IgD-negative memory B cell (primary cell): ENCODE data around the gene MRPL28. TPM values are rescaled to one million over a fixed set of nuclear protein-coding genes. Genes with fewer than 3 reads are reported as not detected.
"Not testable (repeated sequence)": the region's sequence is repeated elsewhere in the genome, so short reads cannot be mapped to it uniquely, and the experiment has no call there.

Experiments
- H3K27ac Mint-ChIP-seq, 3 donors: one replicate each; pipeline ENCODE4 v1.8.0; 2020 to 2022; ENCODE audit warnings: mild to moderate bottlenecking in 3 of 3, mixed read lengths in 3 of 3, moderate library complexity in 1 of 3
- H3K27me3 Mint-ChIP-seq: one replicate; pipeline ENCODE4 v1.8.0; 2021; ENCODE audit warnings: mixed read lengths
- H3K36me3 Mint-ChIP-seq: one replicate; pipeline ENCODE4 v1.8.0; 2020; ENCODE audit warnings: mild to moderate bottlenecking, mixed read lengths
- H3K4me1 Mint-ChIP-seq, 3 donors: one replicate each; pipeline ENCODE4 v1.8.0; 2020 to 2022; ENCODE audit warnings: mixed read lengths in 3 of 3, mild to moderate bottlenecking in 1 of 3
- H3K4me3 Mint-ChIP-seq, 4 donors: one replicate each; pipeline ENCODE4 v1.8.0; 2020 to 2022; ENCODE audit warnings: mild to moderate bottlenecking in 4 of 4, mixed read lengths in 4 of 4, moderate library complexity in 3 of 4
- H3K9me3 Mint-ChIP-seq, 3 donors: one replicate each; pipeline ENCODE4 v1.8.0; 2020 to 2021; ENCODE audit warnings: mixed read lengths in 3 of 3, mild to moderate bottlenecking in 1 of 3
- polyA plus RNA-seq: library from polyadenylated mRNA; unstranded; fragments of 300-500 nt; fragmentation: Illumina TruSeq; gene quantifications from one replicate; pipeline ENCODE4 v1.2.3, GENCODE V29; 2021

The MRPL28 gene
- polyA plus RNA-seq, 1 donor from 2014 or later: 69.8 TPM

DNA sequence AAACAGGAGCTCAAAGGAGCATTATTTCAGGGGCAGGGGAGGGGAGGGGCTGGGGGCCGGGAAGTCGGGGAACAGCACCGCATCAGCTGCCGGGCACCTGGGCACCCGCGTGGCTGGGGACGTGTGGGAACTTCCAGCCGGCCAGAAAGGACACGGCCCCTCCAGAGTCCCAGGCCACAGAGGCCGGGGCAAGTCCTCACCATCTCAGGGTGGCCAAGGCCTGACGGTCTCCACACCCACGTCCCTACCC is 10.3 kb upstream of the MRPL28 start:
- peak overlapping the region; percentile 58 to 85 (median 72) for H3K4me3 Mint-ChIP-seq
- H3K36me3 Mint-ChIP-seq: no peaks in the 10 kb centered on the region
- peaks cover 6 to 15% (median 9%) of the 10 kb centered on the region in 3 donors for H3K4me1 Mint-ChIP-seq
- peak overlapping the region in 2 of 3 donors; percentile 84 to 88 for H3K27ac Mint-ChIP-seq
- H3K27me3 Mint-ChIP-seq: no peaks in the 10 kb centered on the region
- H3K9me3 Mint-ChIP-seq: no peaks in the 10 kb centered on the region

DNA sequence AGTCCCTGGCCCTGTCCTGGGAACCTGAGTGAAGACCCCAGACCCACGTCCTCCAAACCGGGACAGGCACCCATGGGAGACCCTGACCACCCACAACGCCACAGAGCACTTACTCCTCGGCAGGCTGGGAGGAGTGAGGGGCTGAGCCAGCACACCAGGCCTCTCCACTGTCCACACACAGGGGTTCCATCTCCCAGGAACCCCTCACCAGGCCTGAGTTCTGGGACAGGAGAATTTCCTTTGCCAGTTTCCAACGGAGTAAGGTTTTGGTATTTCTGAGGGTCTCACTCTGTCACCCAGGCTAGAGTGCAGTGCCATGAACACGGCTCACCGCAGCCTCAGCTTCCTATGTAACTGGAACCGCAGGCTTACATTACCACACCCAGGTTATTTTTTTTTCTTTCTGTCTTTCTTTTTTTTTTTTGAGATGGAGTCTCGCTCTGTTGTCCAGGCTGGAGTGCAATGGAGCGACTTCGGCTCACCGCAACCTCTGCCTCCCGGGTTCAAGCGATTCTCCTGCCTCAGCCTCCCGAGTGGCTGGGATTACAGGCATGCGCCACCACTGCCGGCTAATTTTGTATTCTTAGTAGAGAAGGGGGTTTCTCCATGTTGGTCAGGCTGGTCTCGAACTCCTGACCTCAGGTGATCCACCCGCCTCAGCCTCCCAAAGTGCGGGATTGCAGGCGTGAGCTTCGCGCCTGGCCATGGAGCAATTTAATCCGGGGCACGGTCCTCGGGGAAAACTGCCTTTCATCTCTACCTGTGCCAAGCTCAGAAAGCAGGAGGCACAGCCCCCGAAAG is 9.8 kb upstream of the MRPL28 start:
- peaks cover 6 to 15% (median 9%) of the 10 kb centered on the region in 3 donors for H3K4me1 Mint-ChIP-seq
- H3K27me3 Mint-ChIP-seq: no peaks in the 10 kb centered on the region
- peak overlapping the region; percentile 58 to 85 (median 72) for H3K4me3 Mint-ChIP-seq
- no peaks in the 10 kb centered on the region for H3K36me3 Mint-ChIP-seq
- H3K9me3 Mint-ChIP-seq: no peaks in the 10 kb centered on the region
- H3K27ac Mint-ChIP-seq: peak overlapping the region; percentile 74 to 88 (median 84)

DNA sequence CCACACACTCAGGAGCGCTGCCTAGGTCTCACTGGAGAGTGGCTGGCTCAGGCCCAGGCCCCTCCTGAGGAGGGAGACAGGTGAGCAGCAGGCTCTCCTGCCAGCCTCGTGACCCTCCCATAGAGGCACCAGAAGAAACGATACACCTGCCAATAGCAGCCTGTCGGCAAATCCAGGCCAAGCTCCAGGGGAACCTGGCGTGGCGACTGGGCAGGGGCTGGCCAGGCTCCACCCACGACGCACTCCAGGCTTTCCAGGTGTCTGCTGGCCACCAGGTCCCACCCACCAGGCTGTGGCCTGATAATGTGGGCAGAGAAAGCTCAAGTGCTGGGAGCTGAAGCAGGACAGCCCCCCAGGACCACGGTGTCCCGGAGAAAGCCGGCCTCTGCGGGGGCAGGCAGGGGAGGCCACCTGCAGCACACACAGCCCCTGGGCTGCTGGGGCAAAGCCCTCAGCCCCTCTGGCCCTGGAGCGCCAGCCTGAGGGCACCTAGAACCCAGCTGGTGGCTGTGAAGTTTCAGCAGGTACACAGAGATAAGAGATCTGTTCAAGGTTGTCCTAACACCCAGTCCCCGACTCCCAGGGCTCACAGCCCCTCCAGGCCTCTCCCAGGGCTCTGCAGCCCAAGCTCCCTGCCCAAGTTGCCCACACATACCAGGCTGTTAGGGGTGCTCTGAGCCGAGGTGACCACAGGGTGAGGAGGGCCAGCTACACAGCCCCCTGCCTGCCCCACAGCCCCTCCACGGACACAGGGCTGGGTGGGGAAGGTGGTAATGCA is 9.0 kb upstream of the MRPL28 start:
- no peaks in the 10 kb centered on the region for H3K36me3 Mint-ChIP-seq
- H3K27me3 Mint-ChIP-seq: no peaks in the 10 kb centered on the region
- H3K9me3 Mint-ChIP-seq: no peaks in the 10 kb centered on the region
- no peak overlapping the region for H3K27ac Mint-ChIP-seq
- H3K4me3 Mint-ChIP-seq: peak overlapping the region in 3 of 4 donors; percentile 71 to 85 (median 74)
- peaks cover 6 to 14% (median 9%) of the 10 kb centered on the region in 3 donors for H3K4me1 Mint-ChIP-seq

DNA sequence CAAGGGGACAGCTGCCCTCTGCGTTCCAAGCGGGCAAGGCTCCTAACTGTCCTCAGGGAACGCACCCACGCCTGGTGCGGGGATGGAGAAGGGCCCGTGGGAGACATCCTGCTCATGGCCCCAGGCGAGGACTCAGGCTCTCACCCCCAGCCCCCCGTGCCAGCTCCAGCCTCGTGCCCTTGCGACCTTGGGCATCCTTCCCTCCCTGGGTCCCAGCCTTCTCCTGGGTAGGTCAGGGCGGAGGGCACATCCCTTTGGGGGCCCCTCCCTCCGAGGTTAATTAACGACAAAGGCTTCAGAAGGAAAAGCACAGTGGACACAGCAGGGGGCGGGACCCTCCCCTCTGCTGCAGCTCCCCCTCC is 8.5 kb upstream of the MRPL28 start:
- Mint-ChIP-seq H3K4me1 (peaks cover 6 to 11% (median 9%) of the 10 kb centered on the region in 3 donors), H3K4me3 (peak overlapping the region in 1 of 4 donors; percentile 74), H3K27ac (no peak overlapping the region), H3K36me3 (no peaks in the 10 kb centered on the region), H3K9me3 (no peaks in the 10 kb centered on the region), H3K27me3 (no peaks in the 10 kb centered on the region)

DNA sequence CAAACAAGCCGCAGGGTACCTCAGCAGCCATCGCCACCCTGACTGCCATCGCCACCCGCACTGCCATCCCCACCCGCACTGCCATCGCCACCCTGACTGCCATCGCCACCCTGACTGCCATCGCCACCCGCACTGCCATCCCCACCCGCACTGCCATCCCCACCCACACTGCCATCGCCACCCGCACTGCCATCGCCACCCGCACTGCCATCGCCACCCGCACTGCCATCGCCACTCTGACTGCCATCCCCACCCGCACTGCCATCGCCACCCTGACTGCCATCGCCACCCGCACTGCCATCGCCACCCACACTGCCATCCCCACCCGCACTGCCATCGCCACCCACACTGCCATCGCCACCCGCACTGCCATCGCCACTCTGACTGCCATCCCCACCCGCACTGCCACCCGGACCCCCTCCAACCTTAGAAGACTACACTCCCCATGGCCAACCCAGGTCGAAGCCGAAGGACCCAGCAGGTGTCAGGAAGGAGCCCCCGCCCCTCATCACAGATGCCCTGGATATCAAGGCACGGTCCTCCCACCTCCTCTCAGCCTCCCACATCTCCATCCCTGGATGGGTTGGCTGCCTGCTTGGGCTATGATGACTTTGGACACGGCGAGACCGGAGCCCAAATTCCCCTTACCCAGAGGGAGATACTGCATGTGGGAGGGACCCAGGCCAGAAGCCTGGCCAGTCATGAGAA is 7.9 kb upstream of the MRPL28 start:
- H3K36me3 Mint-ChIP-seq, H3K27me3 Mint-ChIP-seq, H3K27ac Mint-ChIP-seq, H3K4me1 Mint-ChIP-seq, H3K9me3 Mint-ChIP-seq: not testable (repeated sequence)
- peak overlapping the region in 1 of 4 donors; percentile 74 for H3K4me3 Mint-ChIP-seq

DNA sequence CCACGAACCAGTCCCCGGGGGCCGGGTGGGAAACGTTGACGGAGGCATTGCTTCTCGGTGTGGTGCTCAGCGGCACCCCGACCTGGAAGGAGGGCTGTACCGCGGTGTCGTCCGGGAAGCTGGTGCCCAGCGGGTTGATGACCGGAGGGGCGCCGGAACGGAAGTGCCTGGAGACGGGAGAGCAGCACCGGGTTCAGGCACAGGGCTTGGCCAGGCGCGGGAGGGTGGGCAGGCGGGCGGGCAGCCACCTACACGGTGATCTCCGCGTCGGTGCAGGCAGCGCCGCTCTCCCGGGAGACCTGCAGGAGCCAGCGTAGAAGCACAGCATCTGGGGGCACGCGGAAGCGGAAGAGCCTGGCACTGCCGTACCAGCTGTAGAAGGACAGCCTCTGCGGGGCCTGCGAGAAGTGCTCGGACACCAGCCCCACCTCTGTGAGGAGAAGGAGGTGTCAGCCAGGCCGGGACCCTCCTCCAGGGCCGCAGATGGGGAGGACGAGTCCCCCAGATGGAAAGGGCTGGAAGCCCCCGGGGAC is 7.1 kb upstream of the MRPL28 start:
- no peaks in the 10 kb centered on the region for H3K9me3 Mint-ChIP-seq
- H3K27me3 Mint-ChIP-seq: no peaks in the 10 kb centered on the region
- H3K36me3 Mint-ChIP-seq: no peaks in the 10 kb centered on the region
- peaks cover 0 to 2% (median 2%) of the 10 kb centered on the region in 3 donors for H3K4me1 Mint-ChIP-seq
- no peak overlapping the region for H3K27ac Mint-ChIP-seq
- no peak overlapping the region for H3K4me3 Mint-ChIP-seq

DNA sequence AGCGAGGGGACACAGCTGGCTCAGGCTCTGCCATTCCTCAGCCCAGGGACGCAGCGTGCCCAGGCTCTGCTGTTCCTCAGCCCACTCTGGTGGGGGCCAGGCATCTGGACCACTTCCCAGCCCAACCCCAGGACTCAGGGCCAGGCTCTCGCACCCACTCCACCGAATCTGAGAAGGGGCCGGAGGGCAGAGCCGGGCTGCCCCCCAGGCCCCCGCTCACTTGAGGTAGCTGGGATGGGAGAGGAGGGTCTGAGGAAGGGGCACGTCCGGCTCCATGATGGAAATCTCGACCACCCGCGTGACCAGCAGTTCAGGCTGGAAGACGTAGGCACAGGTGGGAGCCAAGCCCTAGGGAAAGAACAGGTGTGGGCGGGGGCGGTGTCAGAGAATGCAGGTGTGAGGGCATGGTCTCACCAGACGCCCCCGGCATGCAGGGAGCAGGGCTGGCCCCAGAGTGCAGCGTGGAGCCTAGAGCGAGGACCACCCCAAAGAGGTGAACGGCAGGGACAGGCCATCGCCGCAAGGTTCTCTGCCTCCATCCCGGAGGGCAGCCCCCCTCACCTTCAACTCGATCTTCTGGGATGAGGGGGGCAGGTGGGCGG is 6.6 kb upstream of the MRPL28 start:
- no peaks in the 10 kb centered on the region for H3K27me3 Mint-ChIP-seq
- no peaks in the 10 kb centered on the region for H3K36me3 Mint-ChIP-seq
- H3K27ac Mint-ChIP-seq: no peak overlapping the region
- H3K4me1 Mint-ChIP-seq: peaks cover 0 to 3% (median 3%) of the 10 kb centered on the region in 3 donors
- H3K9me3 Mint-ChIP-seq: no peaks in the 10 kb centered on the region
- H3K4me3 Mint-ChIP-seq: no peak overlapping the region

DNA sequence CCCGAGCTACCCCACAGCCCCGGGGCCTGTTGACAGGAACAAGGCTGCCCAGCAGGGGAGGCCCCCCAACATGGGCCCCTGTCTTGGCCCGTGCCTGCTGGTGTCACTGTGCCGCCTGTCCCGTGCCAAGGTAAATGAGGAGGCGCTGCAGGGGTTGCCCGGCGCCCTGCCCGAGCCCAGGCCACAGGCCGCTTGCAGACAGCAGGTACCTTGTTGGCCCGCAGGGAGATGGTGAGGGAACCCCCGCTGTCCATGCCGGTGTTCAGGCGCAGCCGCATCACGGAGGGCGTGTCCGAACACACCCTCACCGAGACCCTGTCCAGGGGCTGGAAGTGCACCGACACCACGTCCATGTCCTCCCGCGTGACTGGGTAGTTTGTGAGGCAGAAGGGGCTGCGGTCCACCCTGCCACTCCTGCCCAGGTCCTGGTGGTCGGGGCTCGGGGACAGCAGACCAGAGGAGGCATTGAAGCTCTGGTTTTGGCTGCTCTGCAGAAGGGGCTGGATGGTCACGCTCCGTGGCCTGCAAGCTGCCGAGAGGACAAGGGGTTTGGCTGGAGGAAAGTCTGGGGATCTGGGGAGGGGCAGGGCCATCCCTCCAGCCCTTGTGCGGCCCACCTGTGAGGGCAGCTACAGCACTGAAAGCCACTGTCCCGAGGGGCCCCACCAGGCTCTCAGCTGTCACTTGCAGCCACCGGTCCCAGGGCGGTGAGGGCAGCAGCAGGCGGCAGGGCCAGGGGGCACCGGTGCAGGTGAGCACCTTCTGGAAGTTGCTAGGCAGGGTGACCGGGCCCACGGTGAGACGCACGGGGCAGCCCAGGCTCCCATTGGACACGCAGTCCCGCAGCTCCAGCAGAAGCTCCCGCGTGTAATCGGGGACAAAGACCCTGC is 5.8 kb upstream of the MRPL28 start:
- Mint-ChIP-seq H3K27ac (no peak overlapping the region), H3K4me3 (no peak overlapping the region)

DNA sequence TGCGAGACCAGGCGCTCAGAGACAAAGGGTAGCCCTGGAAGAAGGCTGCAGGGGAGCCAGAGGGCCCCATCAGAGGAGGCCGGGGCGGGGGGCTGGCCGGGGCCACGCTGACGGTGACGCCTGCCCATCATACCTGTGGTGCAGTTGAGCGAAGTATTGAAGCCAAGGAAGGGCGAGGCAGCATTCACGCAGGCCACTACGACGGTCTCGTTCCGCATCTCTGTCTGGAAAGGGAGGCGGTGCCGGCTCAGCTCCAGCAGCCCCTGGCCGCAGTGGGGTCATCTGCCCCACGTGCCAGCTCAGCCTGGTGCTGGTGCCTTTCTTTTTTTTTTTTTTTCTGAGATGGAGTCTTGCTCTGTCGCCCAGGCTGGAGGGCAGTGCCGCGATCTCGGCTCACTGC is 4.9 kb upstream of the MRPL28 start:
- H3K27me3 Mint-ChIP-seq: no peaks in the 10 kb centered on the region
- H3K36me3 Mint-ChIP-seq: peaks cover 3% of the 10 kb centered on the region
- H3K9me3 Mint-ChIP-seq: no peaks in the 10 kb centered on the region
- H3K4me1 Mint-ChIP-seq: peaks cover 4 to 8% (median 6%) of the 10 kb centered on the region in 3 donors
- H3K27ac Mint-ChIP-seq: no peak overlapping the region
- no peak overlapping the region for H3K4me3 Mint-ChIP-seq

More for the DNA sequence above, 5.8 kb upstream of the MRPL28 start:
- Mint-ChIP-seq H3K27me3 (no peaks in the 10 kb centered on the region), H3K36me3 (no peaks in the 10 kb centered on the region), H3K9me3 (no peaks in the 10 kb centered on the region), H3K4me1 (peaks cover 0 to 5% (median 4%) of the 10 kb centered on the region in 3 donors)

DNA sequence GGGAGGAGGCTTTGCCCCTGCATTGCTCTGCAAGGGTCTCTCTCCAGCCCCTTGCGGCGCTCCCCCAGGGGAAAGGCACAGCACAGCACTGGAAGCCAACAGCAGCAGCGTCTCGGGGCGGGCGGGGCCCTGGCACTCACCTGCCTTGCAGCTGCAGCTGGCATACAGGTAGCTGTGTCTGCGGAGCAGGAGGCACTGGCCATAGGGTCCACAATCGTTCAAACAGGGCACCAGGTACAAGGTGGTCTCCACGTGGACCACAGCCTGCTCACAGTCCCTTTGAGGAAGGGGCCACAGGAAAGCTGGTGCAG is 4.2 kb upstream of the MRPL28 start:
- H3K4me1 Mint-ChIP-seq: peaks cover 4 to 7% (median 7%) of the 10 kb centered on the region in 3 donors
- peaks cover 3% of the 10 kb centered on the region for H3K36me3 Mint-ChIP-seq
- H3K27me3 Mint-ChIP-seq: no peaks in the 10 kb centered on the region
- H3K27ac Mint-ChIP-seq: no peak overlapping the region
- H3K4me3 Mint-ChIP-seq: no peak overlapping the region
- H3K9me3 Mint-ChIP-seq: no peaks in the 10 kb centered on the region

DNA sequence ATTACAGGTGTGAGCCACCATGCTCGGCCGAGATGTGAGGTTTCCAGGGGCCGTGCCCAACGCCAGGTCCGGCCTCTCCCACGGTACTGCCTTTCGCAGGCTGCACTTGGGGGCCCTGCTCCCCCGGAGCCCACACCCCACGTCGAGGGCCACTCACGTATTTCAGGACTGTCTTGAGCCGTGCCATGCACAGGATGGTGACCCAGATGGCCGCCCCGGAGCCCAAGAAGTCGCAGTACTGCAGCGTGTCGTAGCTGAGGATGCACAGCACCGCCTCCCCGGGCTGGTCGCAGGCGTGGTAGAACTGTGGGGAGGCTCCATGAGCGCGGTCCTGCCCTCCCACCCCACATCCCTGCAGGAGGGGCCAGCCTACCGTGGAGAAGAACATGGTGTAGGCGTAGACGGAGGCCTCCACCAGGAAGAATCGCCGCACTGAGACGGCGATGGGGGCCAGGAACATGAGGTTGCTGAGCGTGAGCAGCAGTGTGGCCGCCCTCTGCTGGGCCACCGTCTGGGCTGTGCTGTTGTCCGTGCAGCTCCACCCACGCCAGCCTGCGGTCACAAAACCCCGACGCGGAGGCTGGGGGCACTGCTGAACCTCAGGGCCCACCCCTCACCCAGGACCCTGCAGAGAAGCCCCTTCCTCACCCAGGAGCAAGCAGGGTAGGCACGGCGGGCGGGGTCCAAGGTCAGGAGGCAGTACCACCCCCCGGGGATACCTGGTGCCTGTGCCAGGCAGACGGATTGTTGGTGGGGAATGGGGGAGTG is 3.7 kb upstream of the MRPL28 start:
- Mint-ChIP-seq H3K36me3 (peaks cover 3% of the 10 kb centered on the region), H3K4me3 (peak overlapping the region in 1 of 4 donors; percentile 65), H3K9me3 (no peaks in the 10 kb centered on the region), H3K27me3 (no peaks in the 10 kb centered on the region), H3K27ac (peak overlapping the region in 1 of 3 donors; percentile 62), H3K4me1 (peaks cover 4 to 10% (median 7%) of the 10 kb centered on the region in 3 donors)

DNA sequence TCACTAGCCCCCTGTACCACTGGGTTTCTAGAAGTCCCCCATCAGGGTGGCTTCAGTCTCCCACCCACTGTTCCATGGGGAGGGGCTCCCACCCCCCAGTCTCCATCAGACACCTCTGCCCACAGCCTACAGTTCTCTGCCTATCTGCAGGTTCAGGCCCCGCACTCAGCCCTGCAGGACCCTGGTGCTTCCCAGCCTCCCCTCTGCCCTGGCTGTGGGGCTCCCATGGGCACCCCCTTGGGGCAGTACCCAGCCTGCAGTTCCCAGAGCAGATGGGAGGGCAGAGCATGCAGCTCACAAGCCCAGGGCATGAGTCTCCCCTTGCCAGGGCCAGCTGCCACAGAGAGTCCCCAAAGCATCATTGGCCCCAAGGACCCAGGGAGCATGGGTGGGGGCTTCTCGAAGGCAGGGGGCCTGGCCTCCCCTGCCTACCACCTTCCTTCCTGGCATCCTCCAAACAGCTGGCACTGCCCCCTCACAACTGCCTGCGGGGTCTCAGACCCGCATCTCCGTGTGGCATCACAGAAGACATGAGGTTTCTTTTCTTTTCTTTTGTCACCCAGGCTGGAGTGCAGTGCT is 2.8 kb upstream of the MRPL28 start:
- Mint-ChIP-seq H3K27ac (peak overlapping the region in 2 of 3 donors; percentile 10 to 62), H3K9me3 (no peaks in the 10 kb centered on the region), H3K4me3 (peak overlapping the region in 1 of 4 donors; percentile 65), H3K4me1 (peaks cover 4 to 10% (median 7%) of the 10 kb centered on the region in 3 donors), H3K36me3 (peaks cover 3% of the 10 kb centered on the region), H3K27me3 (no peaks in the 10 kb centered on the region)

DNA sequence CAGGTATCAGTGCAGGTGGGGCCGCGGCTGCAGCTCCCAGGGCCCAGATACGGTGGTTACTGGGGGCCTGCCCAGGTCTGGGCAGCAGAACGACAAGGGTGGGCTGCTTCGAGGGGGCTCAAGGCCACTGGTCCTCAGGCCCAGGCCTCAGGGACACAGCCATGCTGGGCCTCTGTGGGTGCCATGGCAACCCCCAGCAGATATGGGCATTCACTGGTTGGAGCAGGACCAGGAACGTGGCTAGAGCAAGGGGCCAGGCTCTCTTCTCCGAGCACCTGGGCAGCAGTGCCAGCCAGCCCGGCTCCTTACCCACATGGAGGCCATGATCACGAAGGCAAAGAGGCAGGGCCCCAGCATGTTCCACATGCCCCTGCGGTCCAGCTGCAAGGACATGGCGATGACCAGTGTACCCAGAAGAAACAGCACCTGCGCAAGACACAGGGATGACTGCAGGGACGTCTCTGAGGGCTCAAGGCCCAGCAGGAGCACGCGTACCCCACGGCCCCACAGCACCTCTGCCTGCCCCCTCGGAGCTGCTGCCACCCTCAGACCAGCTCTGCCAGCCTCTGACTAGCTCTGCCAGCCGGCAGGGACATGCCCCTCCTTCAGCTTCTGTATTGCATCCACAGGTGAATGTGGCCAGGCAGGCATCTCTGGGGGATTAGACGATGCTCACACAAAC is 2.1 kb upstream of the MRPL28 start:
- Mint-ChIP-seq H3K27me3 (no peaks in the 10 kb centered on the region), H3K4me1 (peaks cover 4 to 10% (median 7%) of the 10 kb centered on the region in 3 donors), H3K9me3 (no peaks in the 10 kb centered on the region), H3K36me3 (peaks cover 3% of the 10 kb centered on the region), H3K4me3 (peak overlapping the region in 1 of 4 donors; percentile 62), H3K27ac (no peak overlapping the region)
